HG03342 (cell line): ENCODE results near the gene USP11.
A peak's percentile ranks its signal among the peaks of the same experiment; 100 is the strongest.

ENCODE experiments used
- ATAC-seq: cut with Tn5 transposase; IDR thresholded peaks from one replicate; pipeline ENCODE4 v1.9.1; 2021; ENCODE audit warnings: mild to moderate bottlenecking, moderate library complexity; ENCODE audit not compliant: unreplicated experiment

USP11 gene

GRCh38 chrX:47224266-47224895 is 8.4 kb upstream of the USP11 start:
- ATAC-seq: no peak

GRCh38 chrX:47224896-47225290 is 7.9 kb upstream of the USP11 start:
- ATAC-seq: no peak

- ATAC-seq: no peak
Observed at GRCh38 chrX:47226071-47226470, 6.7 kb upstream of the USP11 start.

GRCh38 chrX:47226531-47227333 is 6.1 kb upstream of the USP11 start:
- no peak for ATAC-seq

- no peak for ATAC-seq
Observed at GRCh38 chrX:47227334-47227583, 5.5 kb upstream of the USP11 start.

GRCh38 chrX:47228550-47229270 is 4.1 kb upstream of the USP11 start:
- no peak for ATAC-seq

- no peak for ATAC-seq
Observed at GRCh38 chrX:47229427-47229826, 3.4 kb upstream of the USP11 start.

GRCh38 chrX:47230136-47230868 is 2.5 kb upstream of the USP11 start:
- no peak for ATAC-seq

GRCh38 chrX:47231167-47231566 is 1.6 kb upstream of the USP11 start:
- ATAC-seq: no peak

GRCh38 chrX:47232197-47232802 is 509 bp upstream of the USP11 start:
- no peak for ATAC-seq

- peak; percentile 76 for ATAC-seq
Observed at GRCh38 chrX:47233333-47234113, 714 bp downstream of the USP11 start.

GRCh38 chrX:47234583-47234982 is 1.8 kb downstream of the USP11 start:
- ATAC-seq: no peak

GRCh38 chrX:47235691-47236103 is 2.9 kb downstream of the USP11 start:
- ATAC-seq: no peak

- no peak for ATAC-seq
Observed at GRCh38 chrX:47239199-47239598, 6.4 kb downstream of the USP11 start.

- ATAC-seq: no peak
Observed at GRCh38 chrX:47239898-47240545, 7.2 kb downstream of the USP11 start.

GRCh38 chrX:47240619-47241018 is 7.8 kb downstream of the USP11 start:
- no peak for ATAC-seq

- ATAC-seq: no peak
Observed at GRCh38 chrX:47241201-47242011, 8.6 kb downstream of the USP11 start.

- ATAC-seq: no peak
Observed at GRCh38 chrX:47242321-47242720, 9.5 kb downstream of the USP11 start.

GRCh38 chrX:47243351-47243750 is 10.5 kb downstream of the USP11 start:
- ATAC-seq: no peak
